ENCODE results near the gene SMIM45.
A peak's percentile ranks its signal among the peaks of the same experiment; 100 is the strongest.

SMIM45 gene

DNA sequence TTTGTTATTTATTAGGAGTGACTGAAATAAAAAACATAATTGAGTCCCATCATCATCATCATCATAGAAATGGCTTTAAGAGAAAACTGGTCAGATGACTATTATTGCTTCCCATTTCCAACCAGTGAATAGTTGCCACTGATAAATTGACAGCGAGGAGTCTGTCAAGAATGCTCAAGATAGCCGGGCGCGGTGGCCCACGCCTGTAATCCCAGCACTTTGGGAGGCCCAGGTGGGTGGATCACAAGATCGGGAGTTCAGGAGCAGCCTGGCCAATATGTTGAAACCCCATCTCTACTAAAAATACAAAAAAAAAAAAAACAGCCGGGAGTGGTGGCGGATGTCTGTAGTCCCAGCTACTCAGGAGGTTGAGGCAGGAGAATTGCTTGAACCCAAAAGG is 48.5 kb downstream of the SMIM45 start:
- DNase-seq (ENCODE audit: low read depth in 2 of 2) = no peak
- TF ChIP-seq, protein P1, sequence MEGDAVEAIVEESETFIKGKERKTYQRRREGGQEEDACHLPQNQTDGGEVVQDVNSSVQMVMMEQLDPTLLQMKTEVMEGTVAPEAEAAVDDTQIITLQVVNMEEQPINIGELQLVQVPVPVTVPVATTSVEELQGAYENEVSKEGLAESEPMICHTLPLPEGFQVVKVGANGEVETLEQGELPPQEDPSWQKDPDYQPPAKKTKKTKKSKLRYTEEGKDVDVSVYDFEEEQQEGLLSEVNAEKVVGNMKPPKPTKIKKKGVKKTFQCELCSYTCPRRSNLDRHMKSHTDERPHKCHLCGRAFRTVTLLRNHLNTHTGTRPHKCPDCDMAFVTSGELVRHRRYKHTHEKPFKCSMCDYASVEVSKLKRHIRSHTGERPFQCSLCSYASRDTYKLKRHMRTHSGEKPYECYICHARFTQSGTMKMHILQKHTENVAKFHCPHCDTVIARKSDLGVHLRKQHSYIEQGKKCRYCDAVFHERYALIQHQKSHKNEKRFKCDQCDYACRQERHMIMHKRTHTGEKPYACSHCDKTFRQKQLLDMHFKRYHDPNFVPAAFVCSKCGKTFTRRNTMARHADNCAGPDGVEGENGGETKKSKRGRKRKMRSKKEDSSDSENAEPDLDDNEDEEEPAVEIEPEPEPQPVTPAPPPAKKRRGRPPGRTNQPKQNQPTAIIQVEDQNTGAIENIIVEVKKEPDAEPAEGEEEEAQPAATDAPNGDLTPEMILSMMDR (IDR thresholded peaks at IDR 0.05; ENCODE audit: low read depth, low read length) = no peak
- no peak overlapping the region for H3K4me3 ChIP-seq (replicated peaks in 1 of 2; ENCODE audit: low read depth in 2 of 2, low read length in 2 of 2)

DNA sequence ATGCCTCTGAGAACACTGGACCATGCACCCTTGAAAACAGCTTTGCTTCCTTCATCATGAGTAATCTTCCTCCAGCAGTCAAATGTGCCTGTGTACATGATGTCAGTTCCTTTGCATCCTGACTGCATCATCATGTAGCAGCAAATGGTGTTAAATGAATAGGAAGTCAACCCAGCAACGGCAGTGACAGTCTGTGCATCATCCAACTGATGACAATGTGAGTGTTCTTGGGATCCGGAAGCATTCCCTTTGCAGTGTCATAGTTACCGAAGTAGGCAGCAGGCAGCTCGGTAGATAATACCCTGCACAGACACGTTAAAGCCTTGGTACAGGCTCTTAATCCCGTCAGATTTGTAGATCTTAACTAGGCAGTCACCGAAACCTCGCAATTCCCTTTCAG is 49.2 kb downstream of the SMIM45 start:
- no peak overlapping the region for H3K4me3 ChIP-seq (replicated peaks in 1 of 2; ENCODE audit: low read depth in 2 of 2, low read length in 2 of 2)
- TF ChIP-seq, protein P1 (IDR thresholded peaks at IDR 0.05; ENCODE audit: low read depth, low read length) = no peak
- DNase-seq (ENCODE audit: low read depth in 2 of 2) = peak in 1 of 2 donors; percentile 51

DNA sequence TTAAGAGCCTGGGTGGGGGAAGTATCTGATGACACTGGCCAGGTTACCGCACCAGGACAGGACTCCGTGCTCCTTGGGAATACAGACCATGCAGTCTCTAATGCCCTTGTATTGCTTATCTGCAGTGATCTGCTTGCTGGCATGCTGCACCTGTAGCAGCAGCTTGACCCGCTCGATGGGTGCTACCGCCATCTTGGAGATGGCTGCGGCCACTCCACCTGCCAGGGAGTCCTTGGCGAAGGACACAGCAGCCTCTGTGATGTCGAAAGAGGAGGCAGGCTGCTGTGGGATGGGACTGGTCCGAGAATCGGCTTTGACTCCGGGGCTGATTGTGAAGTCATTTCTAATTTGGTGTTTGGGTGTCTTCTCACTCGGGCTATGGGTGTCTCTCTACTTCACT is 49.8 kb downstream of the SMIM45 start:
- TF ChIP-seq, protein P1 (IDR thresholded peaks at IDR 0.05; ENCODE audit: low read depth, low read length) = no peak
- DNase-seq (ENCODE audit: low read depth in 2 of 2) = no peak
- no peak overlapping the region for H3K4me3 ChIP-seq (replicated peaks in 1 of 2; ENCODE audit: low read depth in 2 of 2, low read length in 2 of 2)

GRCh38 chr22:42007922-42008321 is 56.0 kb downstream of the SMIM45 start:
- H3K4me3 ChIP-seq (replicated peaks in 1 of 2; ENCODE audit: low read depth in 2 of 2, low read length in 2 of 2) = no peak overlapping the region
- no peak for DNase-seq (ENCODE audit: low read depth in 2 of 2)
- TF ChIP-seq, protein P1 (IDR thresholded peaks at IDR 0.05; ENCODE audit: low read depth, low read length) = no peak
